SK-N-SH treated with all-trans-retinoic acid at 6 μM for 48 hours (cell line): ENCODE data around the gene PRM1.

ENCODE experiments used
- CREB5 ChIP-seq: fragments of 250-450 bp; sonication (Bioruptor Pico); IDR thresholded peaks from 2 replicates; pipeline ENCODE4 v1.5.1; 2020; ENCODE audit warnings: low read depth, mild to moderate bottlenecking, moderate library complexity
- CSRNP3 ChIP-seq: fragments of 250-450 bp; sonication (Bioruptor Pico); IDR thresholded peaks from 2 replicates; pipeline ENCODE4 v1.5.1; 2021; ENCODE audit warnings: mild to moderate bottlenecking, moderate library complexity
- ESRRG ChIP-seq: fragments of 250-450 bp; sonication (Bioruptor Pico); IDR thresholded peaks from 2 replicates; pipeline ENCODE4 v1.6.1; 2021; ENCODE audit warnings: mild to moderate bottlenecking
- ISL1 ChIP-seq: fragments of 250-450 bp; sonication (Bioruptor Pico); IDR thresholded peaks from 2 replicates; pipeline ENCODE4 v2.1.2; 2022; ENCODE audit warnings: mild to moderate bottlenecking, moderate library complexity
- PATZ1 ChIP-seq: fragments of 250-450 bp; sonication (Bioruptor Pico); IDR thresholded peaks from 2 replicates; pipeline ENCODE4 v1.8.0; 2020; ENCODE audit warnings: mild to moderate bottlenecking, moderate library complexity, borderline replicate concordance
- SNAI2 ChIP-seq: fragments of 250-450 bp; sonication (Bioruptor Pico); IDR thresholded peaks from 2 replicates; pipeline ENCODE4 v1.5.0; 2020; ENCODE audit warnings: mild to moderate bottlenecking, moderate library complexity
- ZFP3 ChIP-seq: fragments of 250-450 bp; sonication (Bioruptor Pico); IDR thresholded peaks from 2 replicates; pipeline ENCODE4 v1.5.0; 2020; ENCODE audit warnings: mild to moderate bottlenecking, moderate library complexity
- ZNF8 ChIP-seq: fragments of 450-650 bp; formaldehyde crosslinking; IDR thresholded peaks from 2 replicates; pipeline ENCODE4 v1.5.0; 2020; ENCODE audit warnings: mild to moderate bottlenecking, moderate library complexity

- TF ChIP-seq ZNF8 (CRISPR knock-in tag) (no peak), ZFP3 (CRISPR knock-in tag) (no peak), CREB5 (no peak), SNAI2 (no peak), ESRRG (CRISPR knock-in tag) (no peak), CSRNP3 (CRISPR knock-in tag) (no peak), ISL1 (CRISPR knock-in tag) (no peak), PATZ1 (CRISPR knock-in tag) (no peak)
Measured at GRCh38 chr16:11277607-11278337, 3.4 kb downstream of the PRM1 start.
